ENCODE data around the gene MBTPS1.

GRCh38 chr16:84119368-84119767, 2.6 kb upstream of the MBTPS1 start:
- no peak for TF ChIP-seq CTCF (IDR thresholded peaks at IDR 0.05; ENCODE audit: low read depth, low read length)
- TF ChIP-seq MAX (IDR thresholded peaks at IDR 0.05; ENCODE audit: low read depth, low read length), result no peak
- no peak for TF ChIP-seq POLR2A (IDR thresholded peaks at IDR 0.05; ENCODE audit: extremely low read depth, insufficient read length)
- no peak for TF ChIP-seq MYC (IDR thresholded peaks at IDR 0.05; ENCODE audit: low read depth, low read length)
